NT2/D1 (cell line): ENCODE measurements around the gene PSPN.

ENCODE experiments used
- DNase-seq: peaks from one replicate; pipeline ENCODE4 v3.0.0-alpha.2; 2011; ENCODE audit warnings: low read depth, low spot score
- H3K27me3 ChIP-seq: 2 replicates; pipeline ENCODE4 v1.6.0; 2011; ENCODE audit warnings: mild to moderate bottlenecking; ENCODE audit not compliant: insufficient read length, insufficient read depth
- H3K36me3 ChIP-seq: 2 replicates; pipeline ENCODE4 v1.6.1; 2011; ENCODE audit warnings: mild to moderate bottlenecking, low read length, mixed read lengths; ENCODE audit not compliant: insufficient read depth, insufficient read length
- H3K4me1 ChIP-seq: 2 replicates; pipeline ENCODE4 v1.5.1; 2011; ENCODE audit not compliant: insufficient read depth, insufficient read length
- H3K4me3 ChIP-seq: 2 replicates; pipeline ENCODE4 v1.5.1; 2011; ENCODE audit warnings: low read depth; ENCODE audit not compliant: insufficient read length
- H3K9ac ChIP-seq: 2 replicates; pipeline ENCODE4 v1.6.0; 2011; ENCODE audit warnings: low read depth; ENCODE audit not compliant: insufficient read length
- H3K9me3 ChIP-seq: 2 replicates; pipeline ENCODE4 v1.5.1; 2011; ENCODE audit warnings: mild to moderate bottlenecking, low read length; ENCODE audit not compliant: insufficient read depth
- SUZ12 ChIP-seq: IDR thresholded peaks from 2 replicates; pipeline ENCODE4 v1.6.1; 2011; ENCODE audit not compliant: insufficient read length, insufficient read depth; ENCODE audit errors: extremely low read depth
- YY1 ChIP-seq: IDR thresholded peaks from 2 replicates; pipeline ENCODE4 v1.6.1; 2011; ENCODE audit not compliant: insufficient read length, insufficient read depth
- ZNF274 ChIP-seq: IDR thresholded peaks from 2 replicates; pipeline ENCODE4 v1.6.1; 2011; ENCODE audit warnings: mild to moderate bottlenecking, low read depth, low read length

PSPN gene

DNA sequence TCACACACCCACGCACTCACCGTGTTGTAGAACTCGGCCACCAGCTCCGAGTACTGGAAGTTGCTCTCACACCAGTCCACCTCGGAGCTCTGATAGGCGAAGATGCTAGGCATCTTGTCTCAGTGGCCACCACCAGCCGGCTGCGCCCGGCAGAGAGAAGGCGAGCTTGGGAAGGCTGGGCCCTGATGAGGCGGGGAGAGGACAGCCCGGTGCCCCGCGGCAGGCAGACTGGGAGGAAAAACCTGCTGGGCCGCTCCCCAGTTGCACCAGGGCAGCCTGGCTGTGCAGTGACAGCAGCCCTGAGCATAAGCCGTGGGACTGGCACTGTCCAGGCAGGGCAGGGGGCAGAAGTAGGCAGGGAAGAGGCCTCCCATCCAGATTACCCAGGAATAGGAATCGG is 42.3 kb downstream of the PSPN start, which contains the start of gene ACER1:
ACER1 (minus strand) TSS at position 174 of the 400 bp plus-strand sequence; CDS start at position 113, 61 bp downstream.
- Histone ChIP-seq H3K4me3 (no peak within 1 kb of the TSS), H3K9me3 (no peaks in the 10 kb centered on the region), H3K27me3 (no peaks in the 10 kb centered on the region), H3K9ac (no peak within 1 kb of the TSS), H3K4me1 (peaks cover 6% of the 10 kb centered on the region), H3K36me3 (no peaks in the 10 kb centered on the region)
- TF ChIP-seq ZNF274 (no peak), SUZ12 (no peak), YY1 (no peak)
- DNase-seq = no peak

DNA sequence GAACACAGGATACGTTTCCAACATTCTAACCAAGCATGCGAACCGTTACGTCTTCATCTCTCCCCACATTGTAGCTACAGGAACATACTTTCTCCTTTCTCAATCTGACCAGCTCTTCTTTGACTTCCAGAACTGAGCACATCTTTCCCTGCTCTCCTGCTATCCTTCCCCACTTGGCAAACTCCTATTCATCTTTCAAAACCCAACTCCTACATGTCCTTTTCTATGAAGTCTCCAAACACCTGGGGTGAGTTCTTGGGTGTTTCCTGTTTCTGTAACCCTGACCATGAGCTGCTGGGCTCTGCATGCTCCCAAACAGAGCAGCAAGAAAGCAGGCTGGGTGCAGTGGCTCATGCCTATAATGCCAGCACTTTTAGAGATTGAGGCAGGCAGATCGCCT is 48.9 kb downstream of the PSPN start:
- peaks cover 3% of the 10 kb centered on the region for H3K4me1 ChIP-seq
- H3K36me3 ChIP-seq = no peaks in the 10 kb centered on the region
- no peaks in the 10 kb centered on the region for H3K27me3 ChIP-seq
- no peak overlapping the region for H3K9ac ChIP-seq
- H3K4me3 ChIP-seq = no peak overlapping the region
- no peak for TF ChIP-seq YY1
- no peak for TF ChIP-seq ZNF274
- no peak for TF ChIP-seq SUZ12
- DNase-seq = no peak
- no peaks in the 10 kb centered on the region; the same call in 1 of the 2 replicates for H3K9me3 ChIP-seq

DNA sequence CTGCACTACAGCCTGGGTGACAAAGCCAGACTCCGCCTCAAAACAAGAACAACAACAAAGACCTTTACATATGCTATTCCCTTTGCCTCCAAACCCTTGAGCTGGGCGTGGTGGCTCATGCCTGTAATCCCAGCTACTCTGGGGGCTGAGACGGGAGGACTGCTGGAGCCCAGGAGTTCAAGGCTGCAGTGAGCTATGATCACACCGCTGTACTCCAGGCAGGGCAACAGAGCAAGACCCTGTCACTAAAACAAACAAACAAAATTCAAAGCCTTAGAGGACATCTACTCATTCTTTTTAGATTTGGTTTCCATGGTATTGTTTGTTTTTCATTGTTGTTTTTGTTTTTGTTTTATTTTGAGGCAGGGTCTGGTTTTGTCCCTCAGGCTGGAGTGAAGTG is 50.1 kb downstream of the PSPN start:
- DNase-seq = no peak
- Histone ChIP-seq H3K9me3 (no peaks in the 10 kb centered on the region; the same call in 1 of the 2 replicates), H3K4me1 (no peaks in the 10 kb centered on the region), H3K36me3 (no peaks in the 10 kb centered on the region), H3K4me3 (no peak overlapping the region), H3K9ac (no peak overlapping the region), H3K27me3 (no peaks in the 10 kb centered on the region)
- no peak for TF ChIP-seq YY1
- no peak for TF ChIP-seq ZNF274
- TF ChIP-seq SUZ12 = no peak
